GM12875 (cell line): Measurements from ENCODE around the gene HOXD11.

Source experiments
- H3K4me3 ChIP-seq: one replicate; pipeline ENCODE4 v1.5.1; 2011; ENCODE audit warnings: low read depth, low read length, control low read depth
- CTCF ChIP-seq: IDR thresholded peaks from 2 replicates; pipeline ENCODE4 v1.5.1; 2011; ENCODE audit warnings: low read depth, mild to moderate bottlenecking, control low read depth, inconsistent platforms, low read length, moderate library complexity, borderline replicate concordance; ENCODE audit not compliant: insufficient read depth

Gene HOXD11

GRCh38 chr2:176106581-176107539, at the start of gene HOXD11:
HOXD11 (plus strand) TSS chr2:176107280; CDS start chr2:176107356, 76 bp downstream.
- H3K4me3 ChIP-seq = peak within 1 kb of the TSS; percentile 26
- TF ChIP-seq CTCF = no peak

- no peak for TF ChIP-seq CTCF
- no peak overlapping the region for H3K4me3 ChIP-seq
Measured at GRCh38 chr2:176063958-176064357, 43.1 kb upstream of the HOXD11 start.

GRCh38 chr2:176066645-176067588, 40.2 kb upstream of the HOXD11 start:
- no peak for TF ChIP-seq CTCF
- H3K4me3 ChIP-seq = no peak overlapping the region

- no peak for TF ChIP-seq CTCF
- no peak overlapping the region for H3K4me3 ChIP-seq
Measured at GRCh38 chr2:176067589-176068418, 39.3 kb upstream of the HOXD11 start.

GRCh38 chr2:176068419-176068832, 38.7 kb upstream of the HOXD11 start:
- TF ChIP-seq CTCF = no peak
- no peak overlapping the region for H3K4me3 ChIP-seq

GRCh38 chr2:176071330-176072291, 35.5 kb upstream of the HOXD11 start:
- TF ChIP-seq CTCF = no peak
- H3K4me3 ChIP-seq = no peak overlapping the region
